PC-9 (cell line): ENCODE measurements around the gene MGAT5. TPM values are rescaled to one million over a fixed set of nuclear protein-coding genes. Genes with fewer than 3 reads are reported as not detected.

Experiments used
- BruUV-seq: library from RNA; stranded (reverse); fragments of 400-500 nt; replicated peaks from 2 replicates; lab custom pipeline; 2021; lab: Mats Ljungman, UMichigan
- CTCF ChIA-PET: fragments of 300-600 bp; sonication (Branson Sonifier 250); formaldehyde crosslinking; loops from one replicate; lab custom pipeline; 2022; ENCODE audit warnings: antibody characterized with exemption; lab: Charles Lee
- POLR2A ChIA-PET: fragments of 300-600 bp; sonication (Branson Sonifier 250); formaldehyde crosslinking; loops from one replicate; lab custom pipeline; 2022; ENCODE audit warnings: antibody characterized with exemption; ENCODE audit not compliant: unreplicated experiment; lab: Charles Lee
- DNase-seq, 2 experiments: peaks; one replicate each; pipeline versions ENCODE4 v3.0.0 to v3.0.0-alpha.2; 2015 to 2022; ENCODE audit warnings: mixed read lengths in 1 of 2
- H2AFZ ChIP-seq: fragments of 200-600 bp; sonication (generic); 2 replicates; pipeline ENCODE4 v1.8.1; 2017; ENCODE audit warnings: antibody characterized with exemption
- H3F3A ChIP-seq: fragments of 200-600 bp; sonication (generic); 2 replicates; pipeline ENCODE4 v1.8.1; 2017; ENCODE audit warnings: antibody characterized with exemption, mild to moderate bottlenecking, low read depth; ENCODE audit not compliant: insufficient read depth
- H3K27ac ChIP-seq: fragments of 200-600 bp; sonication (generic); 2 replicates; pipeline ENCODE4 v1.6.1; 2016; ENCODE audit warnings: mixed run types
- H3K27me3 ChIP-seq: fragments of 200-600 bp; sonication (generic); 2 replicates; pipeline ENCODE4 v1.6.1; 2016; ENCODE audit warnings: low read depth, mixed run types; ENCODE audit not compliant: insufficient read depth
- H3K36me3 ChIP-seq: fragments of 200-600 bp; sonication (generic); 2 replicates; pipeline ENCODE4 v1.6.1; 2016; ENCODE audit warnings: low read depth, mixed run types
- H3K4me1 ChIP-seq: fragments of 200-600 bp; sonication (generic); replicated peaks from 2 replicates; pipeline ENCODE4 v1.6.1; 2016; ENCODE audit warnings: mixed run types; ENCODE audit not compliant: insufficient read depth
- H3K4me2 ChIP-seq: fragments of 200-600 bp; sonication (generic); 2 replicates; pipeline ENCODE4 v1.6.1; 2017; ENCODE audit warnings: mixed run types
- H3K4me3 ChIP-seq: fragments of 200-600 bp; sonication (generic); 2 replicates; pipeline ENCODE4 v1.6.1; 2016; ENCODE audit warnings: mixed run types
- H3K79me2 ChIP-seq: fragments of 200-600 bp; sonication (generic); 2 replicates; pipeline ENCODE4 v1.6.1; 2017; ENCODE audit warnings: low read depth, mixed run types
- H3K9me2 ChIP-seq: fragments of 200-600 bp; sonication (generic); 2 replicates; pipeline ENCODE4 v1.8.1; 2017; ENCODE audit warnings: mild to moderate bottlenecking; ENCODE audit not compliant: insufficient read depth
- H3K9me3 ChIP-seq: fragments of 200-600 bp; sonication (generic); 2 replicates; pipeline ENCODE4 v1.8.1; 2016; ENCODE audit warnings: low read depth; ENCODE audit not compliant: insufficient read depth
- H4K20me1 ChIP-seq: fragments of 200-600 bp; sonication (generic); 2 replicates; pipeline ENCODE4 v1.8.1; 2017; ENCODE audit not compliant: insufficient read depth
- EZH2 ChIP-seq: fragments of 200-600 bp; sonication (generic); IDR thresholded peaks from 2 replicates; pipeline ENCODE4 v1.8.0; 2017; ENCODE audit warnings: antibody characterized with exemption, low read depth
- intact Hi-C: fragments of 100-400 bp; cut with micrococcal nuclease; formaldehyde crosslinking; loops from one replicate; pipeline ENCODE4 v1.10.0; 2022; ENCODE audit not compliant: unreplicated experiment
- total RNA-seq: library from RNA; stranded (reverse); gene quantifications from 2 replicates; pipeline ENCODE4 v1.2.3, GENCODE V29; 2021
- TF ChIP-seq, protein P1 (sequence below): fragments of 200-600 bp; sonication (generic); conservative IDR thresholded peaks from 2 replicates; pipeline ENCODE4 v1.6.1; 2017; ENCODE audit warnings: mixed run types, antibody characterized with exemption, mild to moderate bottlenecking, moderate library complexity

Gene MGAT5
- total RNA-seq, 1 experiment from 2014 or later = 33.5 TPM

DNA sequence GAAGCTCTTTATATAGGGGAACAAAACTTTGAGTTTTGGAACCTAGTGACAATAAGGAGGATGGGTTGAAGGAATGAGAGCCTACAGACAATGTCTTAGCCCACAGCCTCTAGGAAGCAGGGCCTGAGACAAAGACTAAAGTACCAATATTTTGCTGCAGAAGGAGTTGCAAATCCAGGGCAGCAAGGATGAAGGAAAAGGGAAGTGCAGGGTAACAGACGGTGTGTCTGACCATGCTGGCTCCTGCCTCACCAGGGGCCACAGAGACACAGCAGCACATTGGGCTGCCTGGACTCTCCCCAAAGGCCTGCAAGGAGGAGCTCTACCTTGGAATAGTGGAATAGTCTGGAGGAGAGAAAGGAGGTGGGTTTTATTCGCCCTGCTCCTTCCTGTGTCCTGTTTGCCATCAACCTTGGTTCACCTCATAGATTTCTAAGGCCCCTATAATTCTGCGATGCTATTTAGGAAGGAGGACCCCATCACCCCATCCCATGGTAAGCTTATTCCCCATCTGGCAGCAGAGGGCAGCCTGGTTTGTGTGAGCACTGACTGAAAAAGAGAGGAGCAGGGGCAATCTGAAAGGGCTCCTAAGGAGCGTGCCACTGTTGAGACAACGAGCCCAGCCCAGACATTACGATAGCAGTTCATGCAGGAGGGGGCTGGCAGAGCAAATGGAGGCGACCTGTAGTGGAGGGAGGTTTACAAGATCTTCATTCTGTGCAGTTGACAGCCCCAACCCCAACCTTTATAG, 143.4 kb downstream of the MGAT5 start:
- H3K4me1 ChIP-seq = peaks cover 2% of the 10 kb centered on the region
- H3K79me2 ChIP-seq = no peaks in the 10 kb centered on the region
- H3F3A ChIP-seq = no peaks in the 10 kb centered on the region
- ChIA-PET CTCF (no interaction called here), POLR2A (no interaction called here)
- intact Hi-C loops = no loop called here
- H3K27ac ChIP-seq = no peak overlapping the region
- no peaks in the 10 kb centered on the region for H3K36me3 ChIP-seq
- no peak overlapping the region for H2AFZ ChIP-seq
- no TSS peak for BruUV-seq
- H3K9me2 ChIP-seq = no peaks in the 10 kb centered on the region
- no peaks in the 10 kb centered on the region for H4K20me1 ChIP-seq
- no peaks in the 10 kb centered on the region for H3K9me3 ChIP-seq
- DNase-seq = no peak
- H3K27me3 ChIP-seq = no peaks in the 10 kb centered on the region
- no peak overlapping the region for H3K4me3 ChIP-seq
- H3K4me2 ChIP-seq = no peak overlapping the region
- no peak for TF ChIP-seq EZH2
- TF ChIP-seq, protein P1, sequence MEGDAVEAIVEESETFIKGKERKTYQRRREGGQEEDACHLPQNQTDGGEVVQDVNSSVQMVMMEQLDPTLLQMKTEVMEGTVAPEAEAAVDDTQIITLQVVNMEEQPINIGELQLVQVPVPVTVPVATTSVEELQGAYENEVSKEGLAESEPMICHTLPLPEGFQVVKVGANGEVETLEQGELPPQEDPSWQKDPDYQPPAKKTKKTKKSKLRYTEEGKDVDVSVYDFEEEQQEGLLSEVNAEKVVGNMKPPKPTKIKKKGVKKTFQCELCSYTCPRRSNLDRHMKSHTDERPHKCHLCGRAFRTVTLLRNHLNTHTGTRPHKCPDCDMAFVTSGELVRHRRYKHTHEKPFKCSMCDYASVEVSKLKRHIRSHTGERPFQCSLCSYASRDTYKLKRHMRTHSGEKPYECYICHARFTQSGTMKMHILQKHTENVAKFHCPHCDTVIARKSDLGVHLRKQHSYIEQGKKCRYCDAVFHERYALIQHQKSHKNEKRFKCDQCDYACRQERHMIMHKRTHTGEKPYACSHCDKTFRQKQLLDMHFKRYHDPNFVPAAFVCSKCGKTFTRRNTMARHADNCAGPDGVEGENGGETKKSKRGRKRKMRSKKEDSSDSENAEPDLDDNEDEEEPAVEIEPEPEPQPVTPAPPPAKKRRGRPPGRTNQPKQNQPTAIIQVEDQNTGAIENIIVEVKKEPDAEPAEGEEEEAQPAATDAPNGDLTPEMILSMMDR = no peak

DNA sequence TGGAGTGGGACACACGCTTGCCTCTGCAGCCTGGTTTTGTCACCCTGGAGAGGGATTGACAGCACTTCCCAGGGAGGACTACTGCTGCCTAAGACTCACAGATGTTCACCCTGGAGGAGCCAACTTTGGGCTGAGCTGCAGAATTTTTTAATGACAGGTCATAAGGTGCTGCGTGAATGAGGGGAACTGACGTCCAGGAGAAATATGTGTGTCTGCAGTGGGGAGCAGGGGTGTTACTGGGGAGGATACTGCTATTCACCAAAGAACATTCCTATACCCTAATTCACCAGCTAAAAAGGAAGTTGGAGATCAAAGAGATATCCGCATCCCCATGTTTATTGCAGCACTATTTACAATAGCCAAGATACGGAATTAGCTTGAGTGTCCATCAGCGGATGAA, 144.4 kb downstream of the MGAT5 start:
- Histone ChIP-seq H4K20me1 (no peaks in the 10 kb centered on the region), H3K36me3 (no peaks in the 10 kb centered on the region), H3K4me2 (no peak overlapping the region), H3K79me2 (no peaks in the 10 kb centered on the region), H3K9me2 (no peaks in the 10 kb centered on the region), H3K27ac (no peak overlapping the region), H3K4me1 (no peaks in the 10 kb centered on the region), H3K4me3 (no peak overlapping the region), H3F3A (no peaks in the 10 kb centered on the region), H3K9me3 (no peaks in the 10 kb centered on the region), H2AFZ (no peak overlapping the region), H3K27me3 (no peaks in the 10 kb centered on the region)
- intact Hi-C loops = no loop called here
- no peak for DNase-seq
- ChIA-PET CTCF (no interaction called here), POLR2A (no interaction called here)
- TF ChIP-seq EZH2 = no peak
- TF ChIP-seq, protein P1 = no peak
- no TSS peak for BruUV-seq

DNA sequence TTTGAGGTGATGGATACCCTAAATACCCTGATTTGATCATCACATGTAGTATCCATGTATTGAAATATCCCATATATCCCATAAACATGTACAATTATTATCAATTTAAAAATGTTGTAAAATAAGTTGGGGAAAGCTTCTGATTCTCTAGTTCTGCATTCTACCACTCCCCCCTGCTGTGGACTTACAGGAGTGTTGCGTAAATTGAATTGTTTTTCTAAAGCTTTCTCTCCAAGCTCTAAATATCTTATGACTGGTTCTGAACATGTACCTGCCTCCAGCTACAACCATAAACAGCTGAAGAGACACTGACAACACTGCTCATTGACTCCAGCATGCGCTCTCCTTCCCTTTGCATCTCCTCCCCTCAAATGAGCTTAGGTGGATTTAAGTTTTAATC, 145.2 kb downstream of the MGAT5 start:
- no TSS peak for BruUV-seq
- no peak overlapping the region for H3K4me3 ChIP-seq
- no peaks in the 10 kb centered on the region for H3K27me3 ChIP-seq
- no peaks in the 10 kb centered on the region for H3K9me3 ChIP-seq
- H4K20me1 ChIP-seq = no peaks in the 10 kb centered on the region
- ChIA-PET CTCF (no interaction called here), POLR2A (no interaction called here)
- no peak overlapping the region for H3K27ac ChIP-seq
- intact Hi-C loops = no loop called here
- H3K4me1 ChIP-seq = no peaks in the 10 kb centered on the region
- no peak for DNase-seq
- no peaks in the 10 kb centered on the region for H3K79me2 ChIP-seq
- TF ChIP-seq, protein P1 = no peak
- TF ChIP-seq EZH2 = no peak
- H3F3A ChIP-seq = no peaks in the 10 kb centered on the region
- H3K9me2 ChIP-seq = no peaks in the 10 kb centered on the region
- H3K36me3 ChIP-seq = no peaks in the 10 kb centered on the region
- no peak overlapping the region for H2AFZ ChIP-seq
- H3K4me2 ChIP-seq = no peak overlapping the region
